Ishikawa (cell line): ENCODE data around the gene KIAA0513.

Experiments
- CEBPB ChIP-seq: IDR thresholded peaks from 2 replicates; pipeline ENCODE4 v1.6.1; 2012
- CREB1 ChIP-seq: IDR thresholded peaks from 2 replicates; pipeline ENCODE4 v1.6.1; 2012; ENCODE audit warnings: low read depth
- EGR1 ChIP-seq: IDR thresholded peaks from 2 replicates; pipeline ENCODE4 v1.6.1; 2012
- EP300 ChIP-seq: IDR thresholded peaks from 2 replicates; pipeline ENCODE4 v1.6.1; 2012; ENCODE audit warnings: borderline replicate concordance
- FOXM1 ChIP-seq: IDR thresholded peaks from 2 replicates; pipeline ENCODE4 v1.6.1; 2012; ENCODE audit warnings: low read depth, borderline replicate concordance
- MAX ChIP-seq: IDR thresholded peaks from 2 replicates; pipeline ENCODE4 v1.6.1; 2012
- NFIC ChIP-seq: IDR thresholded peaks from 2 replicates; pipeline ENCODE4 v1.6.1; 2012
- RAD21 ChIP-seq: IDR thresholded peaks from 2 replicates; pipeline ENCODE4 v1.6.1; 2012; ENCODE audit warnings: low read depth
- REST ChIP-seq: IDR thresholded peaks from 2 replicates; pipeline ENCODE4 v1.6.1; 2012; ENCODE audit warnings: low read depth, mild to moderate bottlenecking
- TAF1 ChIP-seq: IDR thresholded peaks from 2 replicates; pipeline ENCODE4 v1.6.1; 2012; ENCODE audit warnings: low read depth, mild to moderate bottlenecking
- TCF12 ChIP-seq: IDR thresholded peaks from 2 replicates; pipeline ENCODE4 v1.6.1; 2012; ENCODE audit warnings: low read depth
- TEAD4 ChIP-seq: IDR thresholded peaks from 2 replicates; pipeline ENCODE4 v1.6.1; 2012
- USF1 ChIP-seq: IDR thresholded peaks from 2 replicates; pipeline ENCODE4 v1.6.1; 2012
- YY1 ChIP-seq: IDR thresholded peaks from 2 replicates; pipeline ENCODE4 v1.6.1; 2012; ENCODE audit warnings: low read depth
- ZBTB7A ChIP-seq: IDR thresholded peaks from 2 replicates; pipeline ENCODE4 v1.6.1; 2012; ENCODE audit warnings: low read depth

Gene KIAA0513

GRCh38 chr16:84999200-84999599 is 28.4 kb upstream of the KIAA0513 start:
- no peak for TF ChIP-seq EGR1

GRCh38 chr16:84999857-85000480 is 27.6 kb upstream of the KIAA0513 start:
- TF ChIP-seq NFIC, result no peak
- TF ChIP-seq USF1, result no peak
- TF ChIP-seq FOXM1, result no peak
- no peak for TF ChIP-seq EGR1
- no peak for TF ChIP-seq TCF12
- no peak for TF ChIP-seq TAF1
- no peak for TF ChIP-seq REST
- TF ChIP-seq EP300, result no peak
- no peak for TF ChIP-seq MAX
- no peak for TF ChIP-seq CEBPB
- TF ChIP-seq YY1, result no peak
- TF ChIP-seq RAD21, result no peak
- no peak for TF ChIP-seq CREB1
- TF ChIP-seq TEAD4, result no peak
- no peak for TF ChIP-seq ZBTB7A

- no peak for TF ChIP-seq YY1
- no peak for TF ChIP-seq EGR1
- TF ChIP-seq CEBPB, result no peak
- TF ChIP-seq TEAD4, result no peak
- no peak for TF ChIP-seq FOXM1
- TF ChIP-seq RAD21, result no peak
- no peak for TF ChIP-seq EP300
Measured at GRCh38 chr16:85002099-85002541, 25.5 kb upstream of the KIAA0513 start.

- TF ChIP-seq TCF12 (no peak), CEBPB (no peak), NFIC (no peak), USF1 (no peak), RAD21 (no peak), EGR1 (no peak), CREB1 (no peak), REST (no peak), ZBTB7A (no peak), FOXM1 (no peak), YY1 (no peak), MAX (no peak)
Measured at GRCh38 chr16:85002608-85003007, 25.0 kb upstream of the KIAA0513 start.

- TF ChIP-seq EGR1 (no peak), ZBTB7A (no peak), FOXM1 (no peak), TAF1 (no peak), EP300 (no peak)
Measured at GRCh38 chr16:85003076-85003475, 24.5 kb upstream of the KIAA0513 start.

GRCh38 chr16:85003725-85004586 is 23.6 kb upstream of the KIAA0513 start:
- TF ChIP-seq NFIC (no peak), CEBPB (no peak), RAD21 (no peak), FOXM1 (no peak), EGR1 (no peak), MAX (no peak), TAF1 (no peak), USF1 (no peak), TEAD4 (no peak), EP300 (no peak), TCF12 (no peak), REST (no peak), CREB1 (no peak), ZBTB7A (no peak), YY1 (no peak)
